ENCODE measurements around the gene FOSL1. TPM values are rescaled to one million over a fixed set of nuclear protein-coding genes. Genes with fewer than 3 reads are reported as not detected.

Gene FOSL1
- total RNA-seq, 2 experiments from 2014 or later = 0.88 TPM; not detected in 1

- ChIA-PET CTCF (ENCODE audit: unreplicated experiment) (interaction anchor here (0.5 to 1.6 kb wide), 6 partner anchors 11 to 324 kb away, joined by 3 to 12 read pairs (median 4); partner anchors contain the start of gene MUS81), POLR2A (interaction anchor here (0.6 to 5.6 kb wide), 15 partner anchors 11 to 561 kb away, joined by 3 to 59 read pairs (median 4); partner anchors contain the start of genes BANF1, CFL1, EIF1AD and FOSL1)
- H3K4me2 ChIP-seq (ENCODE audit: low read length) = peak within 1 kb of the TSS; percentile 97
- peaks cover 20% of the 10 kb centered on the region for H3K36me3 ChIP-seq (ENCODE audit: insufficient read depth, low read length)
- H4K20me1 ChIP-seq (ENCODE audit: insufficient read depth, low read length) = peaks cover 5% of the 10 kb centered on the region; the same call in 1 of the 2 replicates
- peaks cover 61% of the 10 kb centered on the region for H3K4me1 ChIP-seq (ENCODE audit: insufficient read depth, low read length, poor library complexity, severe bottlenecking)
- H3K27ac ChIP-seq (ENCODE audit: low read depth, low read length, poor library complexity, severe bottlenecking) = peak within 1 kb of the TSS; percentile 86
- peak; percentile 35 for TF ChIP-seq CTCF (conservative IDR thresholded peaks at IDR 0.05; ENCODE audit: low read length)
- TF ChIP-seq EZH2phosphoT487 (IDR thresholded peaks at IDR 0.05; ENCODE audit: borderline replicate concordance, low read depth, low read length) = no peak
- peak; percentile 97 for DNase-seq (ENCODE audit: low spot score)
- H3K9me2 ChIP-seq (ENCODE audit: insufficient read depth, low read length) = no peaks in the 10 kb centered on the region
- BruUV-seq (replicated peaks) = no TSS peak
- H3K9me3 ChIP-seq (ENCODE audit: low read length) = no peaks in the 10 kb centered on the region
- intact Hi-C loops (cut with micrococcal nuclease; ENCODE audit: unreplicated experiment) = loop anchor here (1.0 to 5.0 kb wide), 4 partner anchors 17 to 162 kb away; partner anchors contain the start of genes BANF1, C11orf68, DRAP1 and EIF1AD
- peak within 1 kb of the TSS; percentile 65; the same call in 1 of the 2 replicates for H2AFZ ChIP-seq (ENCODE audit: low read length)
- H3K79me2 ChIP-seq (ENCODE audit: insufficient read depth, low read depth, low read length) = peaks cover 41% of the 10 kb centered on the region
- H3K4me3 ChIP-seq (ENCODE audit: low read depth, low read length, poor library complexity, severe bottlenecking) = peak within 1 kb of the TSS; percentile 93
Observed at GRCh38 chr11:65890324-65891218, 9.6 kb downstream of the FOSL1 start, which contains the start of gene CCDC85B. Gene CCDC85B (plus strand): TSS chr11:65890673. CDS start chr11:65890784, 111 bp downstream.

GRCh38 chr11:65888163-65888814 lies 11.9 kb downstream of the FOSL1 start, which contains the start of gene FIBP:
Gene FIBP (minus strand): TSS chr11:65888471. CDS start chr11:65888418, 53 bp downstream.
- CTCF ChIA-PET (ENCODE audit: unreplicated experiment) = interaction anchor here (0.5 to 2.4 kb wide), 17 partner anchors 8 to 396 kb away, joined by 3 to 24 read pairs (median 5); partner anchors contain the start of genes CFL1 and MUS81
- Histone ChIP-seq H4K20me1 (ENCODE audit: insufficient read depth, low read length) (peaks cover 5% of the 10 kb centered on the region; the same call in 1 of the 2 replicates), H3K9me2 (ENCODE audit: insufficient read depth, low read length) (no peaks in the 10 kb centered on the region), H3K4me3 (ENCODE audit: low read depth, low read length, poor library complexity, severe bottlenecking) (peak within 1 kb of the TSS; percentile 93), H3K4me2 (ENCODE audit: low read length) (peak within 1 kb of the TSS; percentile 97), H3K36me3 (ENCODE audit: insufficient read depth, low read length) (peaks cover 42% of the 10 kb centered on the region), H3K27ac (ENCODE audit: low read depth, low read length, poor library complexity, severe bottlenecking) (peak within 1 kb of the TSS; percentile 80), H3K9me3 (ENCODE audit: low read length) (no peaks in the 10 kb centered on the region), H3K79me2 (ENCODE audit: insufficient read depth, low read depth, low read length) (peaks cover 41% of the 10 kb centered on the region), H3K4me1 (ENCODE audit: insufficient read depth, low read length, poor library complexity, severe bottlenecking) (peaks cover 64% of the 10 kb centered on the region), H2AFZ (ENCODE audit: low read length) (peak within 1 kb of the TSS; percentile 65)
- intact Hi-C loops (cut with micrococcal nuclease; ENCODE audit: unreplicated experiment) = loop anchor here (1.0 to 5.0 kb wide), 3 partner anchors 29 to 244 kb away; partner anchors contain the start of gene SART1
- peak; percentile 97 for DNase-seq (ENCODE audit: low spot score)
- peak; percentile 81 for TF ChIP-seq CTCF (conservative IDR thresholded peaks at IDR 0.05; ENCODE audit: low read length)
- no peak for TF ChIP-seq EZH2phosphoT487 (IDR thresholded peaks at IDR 0.05; ENCODE audit: borderline replicate concordance, low read depth, low read length)
- no TSS peak for BruUV-seq (replicated peaks)
- POLR2A ChIA-PET = interaction anchor here (0.5 to 5.6 kb wide), 11 partner anchors 10 to 1032 kb away, joined by 3 to 59 read pairs (median 4); partner anchors contain the start of genes CFL1 and MUS81

Measured in OCI-LY7 (cell line).